WTC11 (cell line): ENCODE measurements around the gene BAIAP2. TPM values are rescaled to one million over a fixed set of nuclear protein-coding genes. Genes with fewer than 3 reads are reported as not detected.
A peak's percentile ranks its signal among the peaks of the same experiment; 100 is the strongest.

Experiments
- ATAC-seq: fragments of 200-7000 bp; cut with Tn5 transposase; 2 replicates; pipeline ENCODE4 v1.10.0; 2021; ENCODE audit warnings: mild to moderate bottlenecking, moderate library complexity
- CTCF ChIA-PET: fragments of 300-600 bp; sonication (Branson Sonifier 250); formaldehyde crosslinking; loops from one replicate; lab custom pipeline; 2021; ENCODE audit warnings: antibody characterized with exemption; lab: Charles Lee
- POLR2A ChIA-PET: fragments of 350-600 bp; sonication (Branson Sonifier 250); formaldehyde crosslinking; loops from one replicate; lab custom pipeline; 2021; ENCODE audit warnings: antibody characterized with exemption; lab: Charles Lee
- DNase-seq: peaks from one replicate; pipeline ENCODE4 v3.0.0; 2021; ENCODE audit warnings: low spot score
- H3K27ac Mint-ChIP-seq: 2 replicates; pipeline ENCODE4 v1.8.0; 2021; ENCODE audit warnings: mixed read lengths
- H3K27me3 Mint-ChIP-seq: 2 replicates; pipeline ENCODE4 v1.8.0; 2021; ENCODE audit warnings: low read depth, mild to moderate bottlenecking, moderate library complexity, mixed read lengths
- H3K36me3 Mint-ChIP-seq: 2 replicates; pipeline ENCODE4 v1.8.0; 2021; ENCODE audit warnings: mixed read lengths
- H3K4me1 Mint-ChIP-seq: 2 replicates; pipeline ENCODE4 v1.8.0; 2022; ENCODE audit warnings: mixed read lengths
- H3K4me3 Mint-ChIP-seq: 2 replicates; pipeline ENCODE4 v1.8.0; 2021; ENCODE audit warnings: mild to moderate bottlenecking, moderate library complexity, mixed read lengths
- H3K9me3 Mint-ChIP-seq: 2 replicates; pipeline ENCODE4 v1.8.0; 2021; ENCODE audit warnings: mixed read lengths
- FOXP1 ChIP-seq: sonication (generic); formaldehyde crosslinking; IDR thresholded peaks from 2 replicates; pipeline ENCODE4 v1.8.0; 2022; ENCODE audit warnings: missing genetic modification reagents, mild to moderate bottlenecking, moderate library complexity, borderline replicate concordance
- JUN ChIP-seq: sonication (generic); formaldehyde crosslinking; IDR thresholded peaks from 2 replicates; pipeline ENCODE4 v1.8.0; 2023; ENCODE audit warnings: mild to moderate bottlenecking, missing genetic modification reagents
- NR2C2 ChIP-seq: sonication (generic); formaldehyde crosslinking; IDR thresholded peaks from 2 replicates; pipeline ENCODE4 v1.8.0; 2022; ENCODE audit warnings: mild to moderate bottlenecking, missing genetic modification reagents
- RELA ChIP-seq: sonication (generic); formaldehyde crosslinking; IDR thresholded peaks from 2 replicates; pipeline ENCODE4 v1.8.1; 2022; ENCODE audit warnings: missing genetic modification reagents, mild to moderate bottlenecking, borderline replicate concordance
- SMAD4 ChIP-seq: sonication (generic); formaldehyde crosslinking; IDR thresholded peaks from 2 replicates; pipeline ENCODE4 v1.8.0; 2022; ENCODE audit warnings: mild to moderate bottlenecking, missing genetic modification reagents
- total RNA-seq: library from RNA; stranded (reverse); gene quantifications from 3 replicates; pipeline ENCODE4 v1.2.3, GENCODE V29; 2021
- TF ChIP-seq, protein P1 (sequence below): sonication (generic); formaldehyde crosslinking; IDR thresholded peaks from 2 replicates; pipeline ENCODE4 v1.8.1; 2022; ENCODE audit warnings: low read depth, mild to moderate bottlenecking, moderate library complexity, missing genetic modification reagents, borderline replicate concordance
- TF ChIP-seq, protein P2 (sequence below): fragments of 250-450 bp; sonication (Bioruptor Pico); IDR thresholded peaks from 2 replicates; pipeline ENCODE4 v1.9.0; 2021; ENCODE audit warnings: mild to moderate bottlenecking
- TF ChIP-seq, protein P3 (sequence below): fragments of 250-450 bp; sonication (Bioruptor Pico); IDR thresholded peaks from 2 replicates; pipeline ENCODE4 v1.8.0; 2021; ENCODE audit warnings: mild to moderate bottlenecking
- TF ChIP-seq, protein P4 (sequence below): sonication (generic); formaldehyde crosslinking; IDR thresholded peaks from 2 replicates; pipeline ENCODE4 v1.8.1; 2023; ENCODE audit warnings: mild to moderate bottlenecking, moderate library complexity, missing genetic modification reagents
- TF ChIP-seq, protein P5 (sequence below): sonication (generic); formaldehyde crosslinking; IDR thresholded peaks from 2 replicates; pipeline ENCODE4 v1.8.0; 2022; ENCODE audit warnings: mild to moderate bottlenecking, missing genetic modification reagents
- TF ChIP-seq, protein P6 (sequence below): sonication (generic); formaldehyde crosslinking; conservative IDR thresholded peaks from 2 replicates; pipeline ENCODE4 v1.8.1; 2023; ENCODE audit warnings: mild to moderate bottlenecking, low read depth, missing genetic modification reagents, moderate library complexity
- TF ChIP-seq, protein P7 (sequence below): sonication (generic); formaldehyde crosslinking; IDR thresholded peaks from 2 replicates; pipeline ENCODE4 v1.8.1; 2023; ENCODE audit warnings: mild to moderate bottlenecking, missing genetic modification reagents
- TF ChIP-seq, protein P8 (sequence below): sonication (generic); formaldehyde crosslinking; IDR thresholded peaks from 2 replicates; pipeline ENCODE4 v1.8.1; 2022; ENCODE audit warnings: low read depth, missing genetic modification reagents, borderline replicate concordance

Gene BAIAP2
- total RNA-seq, 1 experiment from 2014 or later: 20.7 TPM

DNA sequence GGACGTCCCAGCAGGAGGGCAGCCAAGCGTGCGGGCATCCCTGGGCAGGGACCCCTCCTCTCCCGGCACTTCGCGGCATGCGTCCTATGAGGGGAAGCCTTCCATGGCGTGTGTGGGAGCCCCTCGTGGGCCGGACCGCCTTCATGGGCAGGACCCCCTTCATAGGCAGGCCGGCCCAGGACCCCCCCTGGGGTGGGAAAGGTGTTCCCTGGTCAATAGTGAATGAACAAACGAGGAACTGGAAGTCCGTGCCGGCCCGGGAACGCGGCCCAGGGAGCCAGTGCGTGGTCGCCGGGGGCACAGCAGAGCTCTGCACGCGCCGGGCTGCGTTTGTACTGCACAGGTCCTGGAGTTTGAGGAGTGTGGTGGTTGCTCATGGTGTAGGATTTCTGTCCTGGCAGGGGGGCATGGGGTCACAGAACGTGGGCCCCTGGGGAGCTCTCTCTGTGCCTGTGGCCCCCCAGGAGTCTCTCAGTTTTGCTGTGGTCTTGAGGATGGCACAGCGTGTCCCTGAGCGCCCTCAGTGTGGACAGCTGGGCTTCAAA lies 13.9 kb downstream of the BAIAP2 start:
- Mint-ChIP-seq H3K27me3 (no peaks in the 10 kb centered on the region), H3K4me3 (no peak overlapping the region), H3K27ac (peak overlapping the region; percentile 84), H3K4me1 (peaks cover 6% of the 10 kb centered on the region; the same call in 1 of the 2 replicates), H3K9me3 (no peaks in the 10 kb centered on the region), H3K36me3 (no peaks in the 10 kb centered on the region)
- ATAC-seq (no peak), DNase-seq (no peak)
- POLR2A ChIA-PET: interaction anchor here (0.5 kb wide), 1 partner anchor 926 kb away, joined by 5 read pairs; no protein-coding TSS in a partner anchor
- CTCF ChIA-PET: interaction anchor here (0.7 to 1.3 kb wide), 5 partner anchors 9 to 53 kb away, joined by 3 to 7 read pairs (median 3); no protein-coding TSS in a partner anchor
- TF ChIP-seq SMAD4: no peak
- no peak for TF ChIP-seq RELA (CRISPR knock-in tag)
- TF ChIP-seq, protein P1, sequence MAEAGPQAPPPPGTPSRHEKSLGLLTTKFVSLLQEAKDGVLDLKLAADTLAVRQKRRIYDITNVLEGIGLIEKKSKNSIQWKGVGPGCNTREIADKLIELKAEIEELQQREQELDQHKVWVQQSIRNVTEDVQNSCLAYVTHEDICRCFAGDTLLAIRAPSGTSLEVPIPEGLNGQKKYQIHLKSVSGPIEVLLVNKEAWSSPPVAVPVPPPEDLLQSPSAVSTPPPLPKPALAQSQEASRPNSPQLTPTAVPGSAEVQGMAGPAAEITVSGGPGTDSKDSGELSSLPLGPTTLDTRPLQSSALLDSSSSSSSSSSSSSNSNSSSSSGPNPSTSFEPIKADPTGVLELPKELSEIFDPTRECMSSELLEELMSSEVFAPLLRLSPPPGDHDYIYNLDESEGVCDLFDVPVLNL (CRISPR knock-in tag): no peak
- TF ChIP-seq, protein P2, sequence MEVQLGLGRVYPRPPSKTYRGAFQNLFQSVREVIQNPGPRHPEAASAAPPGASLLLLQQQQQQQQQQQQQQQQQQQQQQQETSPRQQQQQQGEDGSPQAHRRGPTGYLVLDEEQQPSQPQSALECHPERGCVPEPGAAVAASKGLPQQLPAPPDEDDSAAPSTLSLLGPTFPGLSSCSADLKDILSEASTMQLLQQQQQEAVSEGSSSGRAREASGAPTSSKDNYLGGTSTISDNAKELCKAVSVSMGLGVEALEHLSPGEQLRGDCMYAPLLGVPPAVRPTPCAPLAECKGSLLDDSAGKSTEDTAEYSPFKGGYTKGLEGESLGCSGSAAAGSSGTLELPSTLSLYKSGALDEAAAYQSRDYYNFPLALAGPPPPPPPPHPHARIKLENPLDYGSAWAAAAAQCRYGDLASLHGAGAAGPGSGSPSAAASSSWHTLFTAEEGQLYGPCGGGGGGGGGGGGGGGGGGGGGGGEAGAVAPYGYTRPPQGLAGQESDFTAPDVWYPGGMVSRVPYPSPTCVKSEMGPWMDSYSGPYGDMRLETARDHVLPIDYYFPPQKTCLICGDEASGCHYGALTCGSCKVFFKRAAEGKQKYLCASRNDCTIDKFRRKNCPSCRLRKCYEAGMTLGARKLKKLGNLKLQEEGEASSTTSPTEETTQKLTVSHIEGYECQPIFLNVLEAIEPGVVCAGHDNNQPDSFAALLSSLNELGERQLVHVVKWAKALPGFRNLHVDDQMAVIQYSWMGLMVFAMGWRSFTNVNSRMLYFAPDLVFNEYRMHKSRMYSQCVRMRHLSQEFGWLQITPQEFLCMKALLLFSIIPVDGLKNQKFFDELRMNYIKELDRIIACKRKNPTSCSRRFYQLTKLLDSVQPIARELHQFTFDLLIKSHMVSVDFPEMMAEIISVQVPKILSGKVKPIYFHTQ (CRISPR knock-in tag): no peak
- TF ChIP-seq, protein P3, sequence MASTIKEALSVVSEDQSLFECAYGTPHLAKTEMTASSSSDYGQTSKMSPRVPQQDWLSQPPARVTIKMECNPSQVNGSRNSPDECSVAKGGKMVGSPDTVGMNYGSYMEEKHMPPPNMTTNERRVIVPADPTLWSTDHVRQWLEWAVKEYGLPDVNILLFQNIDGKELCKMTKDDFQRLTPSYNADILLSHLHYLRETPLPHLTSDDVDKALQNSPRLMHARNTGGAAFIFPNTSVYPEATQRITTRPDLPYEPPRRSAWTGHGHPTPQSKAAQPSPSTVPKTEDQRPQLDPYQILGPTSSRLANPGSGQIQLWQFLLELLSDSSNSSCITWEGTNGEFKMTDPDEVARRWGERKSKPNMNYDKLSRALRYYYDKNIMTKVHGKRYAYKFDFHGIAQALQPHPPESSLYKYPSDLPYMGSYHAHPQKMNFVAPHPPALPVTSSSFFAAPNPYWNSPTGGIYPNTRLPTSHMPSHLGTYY (CRISPR knock-in tag): no peak
- no peak for TF ChIP-seq NR2C2
- TF ChIP-seq JUN (CRISPR knock-in tag): no peak
- TF ChIP-seq, protein P4, sequence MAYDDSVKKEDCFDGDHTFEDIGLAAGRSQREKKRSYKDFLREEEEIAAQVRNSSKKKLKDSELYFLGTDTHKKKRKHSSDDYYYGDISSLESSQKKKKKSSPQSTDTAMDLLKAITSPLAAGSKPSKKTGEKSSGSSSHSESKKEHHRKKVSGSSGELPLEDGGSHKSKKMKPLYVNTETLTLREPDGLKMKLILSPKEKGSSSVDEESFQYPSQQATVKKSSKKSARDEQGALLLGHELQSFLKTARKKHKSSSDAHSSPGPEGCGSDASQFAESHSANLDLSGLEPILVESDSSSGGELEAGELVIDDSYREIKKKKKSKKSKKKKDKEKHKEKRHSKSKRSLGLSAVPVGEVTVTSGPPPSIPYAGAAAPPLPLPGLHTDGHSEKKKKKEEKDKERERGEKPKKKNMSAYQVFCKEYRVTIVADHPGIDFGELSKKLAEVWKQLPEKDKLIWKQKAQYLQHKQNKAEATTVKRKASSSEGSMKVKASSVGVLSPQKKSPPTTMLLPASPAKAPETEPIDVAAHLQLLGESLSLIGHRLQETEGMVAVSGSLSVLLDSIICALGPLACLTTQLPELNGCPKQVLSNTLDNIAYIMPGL (CRISPR knock-in tag): no peak
- TF ChIP-seq, protein P5, sequence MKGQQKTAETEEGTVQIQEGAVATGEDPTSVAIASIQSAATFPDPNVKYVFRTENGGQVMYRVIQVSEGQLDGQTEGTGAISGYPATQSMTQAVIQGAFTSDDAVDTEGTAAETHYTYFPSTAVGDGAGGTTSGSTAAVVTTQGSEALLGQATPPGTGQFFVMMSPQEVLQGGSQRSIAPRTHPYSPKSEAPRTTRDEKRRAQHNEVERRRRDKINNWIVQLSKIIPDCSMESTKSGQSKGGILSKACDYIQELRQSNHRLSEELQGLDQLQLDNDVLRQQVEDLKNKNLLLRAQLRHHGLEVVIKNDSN (CRISPR knock-in tag): no peak
- TF ChIP-seq FOXP1 (CRISPR knock-in tag): no peak
- TF ChIP-seq, protein P6, sequence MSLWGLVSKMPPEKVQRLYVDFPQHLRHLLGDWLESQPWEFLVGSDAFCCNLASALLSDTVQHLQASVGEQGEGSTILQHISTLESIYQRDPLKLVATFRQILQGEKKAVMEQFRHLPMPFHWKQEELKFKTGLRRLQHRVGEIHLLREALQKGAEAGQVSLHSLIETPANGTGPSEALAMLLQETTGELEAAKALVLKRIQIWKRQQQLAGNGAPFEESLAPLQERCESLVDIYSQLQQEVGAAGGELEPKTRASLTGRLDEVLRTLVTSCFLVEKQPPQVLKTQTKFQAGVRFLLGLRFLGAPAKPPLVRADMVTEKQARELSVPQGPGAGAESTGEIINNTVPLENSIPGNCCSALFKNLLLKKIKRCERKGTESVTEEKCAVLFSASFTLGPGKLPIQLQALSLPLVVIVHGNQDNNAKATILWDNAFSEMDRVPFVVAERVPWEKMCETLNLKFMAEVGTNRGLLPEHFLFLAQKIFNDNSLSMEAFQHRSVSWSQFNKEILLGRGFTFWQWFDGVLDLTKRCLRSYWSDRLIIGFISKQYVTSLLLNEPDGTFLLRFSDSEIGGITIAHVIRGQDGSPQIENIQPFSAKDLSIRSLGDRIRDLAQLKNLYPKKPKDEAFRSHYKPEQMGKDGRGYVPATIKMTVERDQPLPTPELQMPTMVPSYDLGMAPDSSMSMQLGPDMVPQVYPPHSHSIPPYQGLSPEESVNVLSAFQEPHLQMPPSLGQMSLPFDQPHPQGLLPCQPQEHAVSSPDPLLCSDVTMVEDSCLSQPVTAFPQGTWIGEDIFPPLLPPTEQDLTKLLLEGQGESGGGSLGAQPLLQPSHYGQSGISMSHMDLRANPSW: no peak
- TF ChIP-seq, protein P7, sequence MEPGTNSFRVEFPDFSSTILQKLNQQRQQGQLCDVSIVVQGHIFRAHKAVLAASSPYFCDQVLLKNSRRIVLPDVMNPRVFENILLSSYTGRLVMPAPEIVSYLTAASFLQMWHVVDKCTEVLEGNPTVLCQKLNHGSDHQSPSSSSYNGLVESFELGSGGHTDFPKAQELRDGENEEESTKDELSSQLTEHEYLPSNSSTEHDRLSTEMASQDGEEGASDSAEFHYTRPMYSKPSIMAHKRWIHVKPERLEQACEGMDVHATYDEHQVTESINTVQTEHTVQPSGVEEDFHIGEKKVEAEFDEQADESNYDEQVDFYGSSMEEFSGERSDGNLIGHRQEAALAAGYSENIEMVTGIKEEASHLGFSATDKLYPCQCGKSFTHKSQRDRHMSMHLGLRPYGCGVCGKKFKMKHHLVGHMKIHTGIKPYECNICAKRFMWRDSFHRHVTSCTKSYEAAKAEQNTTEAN (CRISPR knock-in tag): no peak
- TF ChIP-seq, protein P8, sequence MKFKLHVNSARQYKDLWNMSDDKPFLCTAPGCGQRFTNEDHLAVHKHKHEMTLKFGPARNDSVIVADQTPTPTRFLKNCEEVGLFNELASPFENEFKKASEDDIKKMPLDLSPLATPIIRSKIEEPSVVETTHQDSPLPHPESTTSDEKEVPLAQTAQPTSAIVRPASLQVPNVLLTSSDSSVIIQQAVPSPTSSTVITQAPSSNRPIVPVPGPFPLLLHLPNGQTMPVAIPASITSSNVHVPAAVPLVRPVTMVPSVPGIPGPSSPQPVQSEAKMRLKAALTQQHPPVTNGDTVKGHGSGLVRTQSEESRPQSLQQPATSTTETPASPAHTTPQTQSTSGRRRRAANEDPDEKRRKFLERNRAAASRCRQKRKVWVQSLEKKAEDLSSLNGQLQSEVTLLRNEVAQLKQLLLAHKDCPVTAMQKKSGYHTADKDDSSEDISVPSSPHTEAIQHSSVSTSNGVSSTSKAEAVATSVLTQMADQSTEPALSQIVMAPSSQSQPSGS (CRISPR knock-in tag): no peak
